GM19240 (cell line): ENCODE measurements around the gene TNKS1BP1.
A peak's percentile ranks its signal among the peaks of the same experiment; 100 is the strongest.
"Not testable (repeated sequence)": the region's sequence is repeated elsewhere in the genome, so short reads cannot be mapped to it uniquely, and the experiment has no call there.

Source experiments
- DNase-seq: peaks from one replicate; pipeline ENCODE4 v3.0.0; 2011; ENCODE audit warnings: low spot score; ENCODE audit not compliant: insufficient read length

The TNKS1BP1 gene

GRCh38 chr11:57288771-57289579, 35.8 kb downstream of the TNKS1BP1 start:
- no peak for DNase-seq

- no peak for DNase-seq
Measured at GRCh38 chr11:57287884-57288283, 36.9 kb downstream of the TNKS1BP1 start.

GRCh38 chr11:57283231-57283990, 41.3 kb downstream of the TNKS1BP1 start:
- DNase-seq: no peak

- not testable (repeated sequence) for DNase-seq
Measured at GRCh38 chr11:57281546-57281945, 43.2 kb downstream of the TNKS1BP1 start.

GRCh38 chr11:57279116-57279515, 45.6 kb downstream of the TNKS1BP1 start:
- DNase-seq: no peak

- no peak for DNase-seq
Measured at GRCh38 chr11:57278721-57279095, 46.0 kb downstream of the TNKS1BP1 start.

GRCh38 chr11:57277845-57278720, 46.7 kb downstream of the TNKS1BP1 start:
- DNase-seq: peak; percentile 48

- no peak for DNase-seq
Measured at GRCh38 chr11:57276971-57277675, 47.6 kb downstream of the TNKS1BP1 start.

GRCh38 chr11:57276169-57276970, 48.4 kb downstream of the TNKS1BP1 start:
- DNase-seq: no peak

GRCh38 chr11:57275582-57275981, 49.2 kb downstream of the TNKS1BP1 start:
- no peak for DNase-seq

- DNase-seq: no peak
Measured at GRCh38 chr11:57274904-57275498, 49.8 kb downstream of the TNKS1BP1 start.

- DNase-seq: no peak
Measured at GRCh38 chr11:57273448-57274058, 51.2 kb downstream of the TNKS1BP1 start.

- no peak for DNase-seq
Measured at GRCh38 chr11:57269571-57270021, 55.2 kb downstream of the TNKS1BP1 start.

- DNase-seq: no peak
Measured at GRCh38 chr11:57266157-57266556, 58.6 kb downstream of the TNKS1BP1 start.

GRCh38 chr11:57263351-57263750, 61.4 kb downstream of the TNKS1BP1 start:
- DNase-seq: no peak

- no peak for DNase-seq
Measured at GRCh38 chr11:57262157-57262556, 62.6 kb downstream of the TNKS1BP1 start.

- no peak for DNase-seq
Measured at GRCh38 chr11:57260937-57261783, 63.6 kb downstream of the TNKS1BP1 start.

GRCh38 chr11:57256119-57256518, 68.6 kb downstream of the TNKS1BP1 start:
- no peak for DNase-seq
